ENCODE measurements around the gene OR51I2.
A peak's percentile ranks its signal among the peaks of the same experiment; 100 is the strongest.

Gene OR51I2

GRCh38 chr11:5486003-5486402, 36.9 kb downstream of the OR51I2 start:
- no peak for TF ChIP-seq CTCF (conservative IDR thresholded peaks at IDR 0.05; ENCODE audit: control insufficient read depth, insufficient read depth, low read depth, low read length)
- H3K4me3 ChIP-seq (ENCODE audit: control insufficient read depth, low read depth, low read length), result no peak overlapping the region
- DNase-seq (ENCODE audit: low read depth), result no peak

- no peak for DNase-seq (ENCODE audit: low read depth)
Measured at GRCh38 chr11:5486421-5486820, 37.3 kb downstream of the OR51I2 start.

GRCh38 chr11:5488385-5488784, 39.3 kb downstream of the OR51I2 start, which contains the start of gene OR52D1:
Gene OR52D1, plus strand, starts transcription at chr11:5488685. Its CDS starts 22 bp downstream, at chr11:5488707.
- H3K4me3 ChIP-seq (ENCODE audit: control insufficient read depth, low read depth, low read length), result no peak within 1 kb of the TSS
- DNase-seq (ENCODE audit: low read depth), result no peak
- TF ChIP-seq CTCF (conservative IDR thresholded peaks at IDR 0.05; ENCODE audit: control insufficient read depth, insufficient read depth, low read depth, low read length), result no peak

More at GRCh38 chr11:5486421-5486820, 37.3 kb downstream of the OR51I2 start:
- no peak for TF ChIP-seq CTCF (conservative IDR thresholded peaks at IDR 0.05; ENCODE audit: control insufficient read depth, insufficient read depth, low read depth, low read length)
- no peak overlapping the region for H3K4me3 ChIP-seq (ENCODE audit: control insufficient read depth, low read depth, low read length)

GRCh38 chr11:5488798-5489399, 39.8 kb downstream of the OR51I2 start:
- no peak for DNase-seq (ENCODE audit: low read depth)
- no peak overlapping the region for H3K4me3 ChIP-seq (ENCODE audit: control insufficient read depth, low read depth, low read length)
- TF ChIP-seq CTCF (conservative IDR thresholded peaks at IDR 0.05; ENCODE audit: control insufficient read depth, insufficient read depth, low read depth, low read length), result no peak

GRCh38 chr11:5489576-5490357, 40.6 kb downstream of the OR51I2 start:
- no peak overlapping the region for H3K4me3 ChIP-seq (ENCODE audit: control insufficient read depth, low read depth, low read length)
- peak; percentile 34 for DNase-seq (ENCODE audit: low read depth)
- TF ChIP-seq CTCF (conservative IDR thresholded peaks at IDR 0.05; ENCODE audit: control insufficient read depth, insufficient read depth, low read depth, low read length), result no peak

GRCh38 chr11:5499671-5500070, 50.5 kb downstream of the OR51I2 start:
- H3K4me3 ChIP-seq (ENCODE audit: control insufficient read depth, low read depth, low read length), result no peak overlapping the region
- no peak for TF ChIP-seq CTCF (conservative IDR thresholded peaks at IDR 0.05; ENCODE audit: control insufficient read depth, insufficient read depth, low read depth, low read length)
- no peak for DNase-seq (ENCODE audit: low read depth)

All from fibroblast of mammary gland (primary cell).